T-helper 17 cell (primary cell): ENCODE results near the gene SOX8. TPM values are rescaled to one million over a fixed set of nuclear protein-coding genes. Genes with fewer than 3 reads are reported as not detected.
"Not testable (repeated sequence)": the region's sequence is repeated elsewhere in the genome, so short reads cannot be mapped to it uniquely, and the experiment has no call there.

Source experiments
- ATAC-seq: fragments of 150-1000 bp; cut with Tn5 transposase; 2 replicates; pipeline ENCODE4 v1.10.0; 2021; ENCODE audit warnings: mild to moderate bottlenecking, moderate library complexity
- DNase-seq, 3 donors: peaks; one replicate each; pipeline versions ENCODE4 v3.0.0 to v3.0.0-alpha.2; 2020 to 2021
- H3K9me3 ChIP-seq: one replicate; pipeline ENCODE4 v1.7.0; 2013; ENCODE audit warnings: low read length, mild to moderate bottlenecking; ENCODE audit not compliant: control insufficient read depth, poor library complexity, severe bottlenecking
- H3K27ac Mint-ChIP-seq: one replicate; pipeline ENCODE4 v1.8.0; 2022; ENCODE audit warnings: mild to moderate bottlenecking, moderate library complexity, mixed read lengths
- H3K27me3 Mint-ChIP-seq: one replicate; pipeline ENCODE4 v1.8.0; 2022; ENCODE audit warnings: mixed read lengths
- H3K36me3 Mint-ChIP-seq: one replicate; pipeline ENCODE4 v1.8.0; 2022; ENCODE audit warnings: low read depth, mixed read lengths
- H3K4me1 Mint-ChIP-seq: one replicate; pipeline ENCODE4 v1.8.0; 2022; ENCODE audit warnings: mild to moderate bottlenecking, mixed read lengths
- H3K4me3 Mint-ChIP-seq: one replicate; pipeline ENCODE4 v1.8.0; 2022; ENCODE audit warnings: mild to moderate bottlenecking, moderate library complexity, mixed read lengths
- total RNA-seq, 4 donors: library from RNA in 2 of 4; stranded (reverse) in 2 of 4; gene quantifications; one replicate each; pipeline ENCODE4 v1.2.3 and lab custom pipeline; 2022 to 2026

SOX8 gene
- total RNA-seq, 2 donors from 2014 or later, result 1.1 to 3.1 TPM

DNA sequence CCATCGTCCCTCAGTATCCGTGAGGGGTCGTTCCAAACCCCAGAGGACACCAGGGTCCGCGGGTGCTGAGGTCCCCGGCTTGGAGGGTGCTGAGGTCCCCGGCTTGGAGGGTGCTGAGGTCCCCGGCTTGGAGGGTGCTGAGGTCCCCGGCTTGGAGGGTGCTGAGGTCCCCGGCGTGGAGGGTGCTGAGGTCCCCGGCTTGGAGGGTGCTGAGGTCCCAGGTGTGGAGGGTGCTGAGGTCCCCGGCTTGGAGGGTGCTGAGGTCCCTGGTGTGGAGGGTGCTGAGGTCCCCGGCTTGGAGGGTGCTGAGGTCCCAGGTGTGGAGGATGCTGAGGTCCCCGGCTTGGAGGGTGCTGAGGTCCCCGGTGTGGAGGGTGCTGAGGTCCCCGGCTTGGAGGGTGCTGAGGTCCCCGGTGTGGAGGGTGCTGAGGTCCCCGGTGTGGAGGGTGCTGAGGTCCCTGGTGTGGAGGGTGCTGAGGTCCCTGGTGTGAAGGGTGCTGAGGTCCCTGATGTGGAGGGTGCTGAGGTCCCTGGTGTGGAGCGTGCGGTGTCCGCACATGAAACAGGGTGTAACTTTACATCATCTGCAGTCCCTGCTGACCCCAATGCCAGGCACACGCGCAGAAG is 43.7 kb downstream of the SOX8 start:
- H3K4me1 Mint-ChIP-seq, ATAC-seq, H3K36me3 Mint-ChIP-seq, DNase-seq, H3K9me3 ChIP-seq, H3K4me3 Mint-ChIP-seq, H3K27ac Mint-ChIP-seq: not testable (repeated sequence)
- H3K27me3 Mint-ChIP-seq, result peaks cover 13% of the 10 kb centered on the region

DNA sequence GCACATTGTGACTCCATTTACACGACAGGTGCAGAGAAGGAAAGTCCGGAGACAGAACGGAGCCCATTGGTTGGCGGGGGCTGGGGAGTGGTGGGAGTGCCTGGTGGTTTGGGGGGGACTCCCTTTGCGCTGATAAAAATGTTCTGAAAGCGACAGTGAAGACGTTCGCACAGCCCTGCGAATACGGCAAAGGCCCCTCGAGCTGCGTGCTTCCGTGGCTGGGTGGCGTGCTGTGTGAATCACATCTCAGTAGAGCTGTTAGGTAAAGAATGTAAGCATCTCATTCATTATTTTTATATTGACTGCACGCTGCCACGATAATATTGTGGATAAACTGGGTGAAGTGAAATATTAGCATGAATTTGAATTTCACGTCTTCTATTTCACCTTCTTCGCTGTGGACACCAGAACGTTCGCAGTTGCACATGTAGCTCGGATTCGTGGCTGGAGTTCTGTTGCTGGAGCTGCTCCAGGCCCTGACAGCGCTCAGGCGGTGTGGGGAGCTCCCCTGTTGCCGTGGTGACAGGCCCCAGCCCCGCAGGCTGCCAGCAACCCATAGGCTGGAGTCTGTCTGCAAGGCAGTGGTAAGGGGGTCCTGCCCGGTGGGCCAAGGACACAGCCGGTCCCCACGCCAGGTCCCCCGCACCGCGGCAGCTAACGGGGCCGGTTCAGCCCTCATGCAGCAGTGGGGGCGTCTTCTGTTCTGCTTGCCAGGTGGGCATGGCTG is 44.6 kb downstream of the SOX8 start:
- H3K9me3 ChIP-seq, result no peaks in the 10 kb centered on the region
- H3K4me1 Mint-ChIP-seq, result peaks cover 2% of the 10 kb centered on the region
- DNase-seq, result no peak
- H3K36me3 Mint-ChIP-seq, result no peaks in the 10 kb centered on the region
- peaks cover 13% of the 10 kb centered on the region for H3K27me3 Mint-ChIP-seq
- H3K27ac Mint-ChIP-seq, result no peak overlapping the region
- no peak for ATAC-seq
- no peak overlapping the region for H3K4me3 Mint-ChIP-seq

DNA sequence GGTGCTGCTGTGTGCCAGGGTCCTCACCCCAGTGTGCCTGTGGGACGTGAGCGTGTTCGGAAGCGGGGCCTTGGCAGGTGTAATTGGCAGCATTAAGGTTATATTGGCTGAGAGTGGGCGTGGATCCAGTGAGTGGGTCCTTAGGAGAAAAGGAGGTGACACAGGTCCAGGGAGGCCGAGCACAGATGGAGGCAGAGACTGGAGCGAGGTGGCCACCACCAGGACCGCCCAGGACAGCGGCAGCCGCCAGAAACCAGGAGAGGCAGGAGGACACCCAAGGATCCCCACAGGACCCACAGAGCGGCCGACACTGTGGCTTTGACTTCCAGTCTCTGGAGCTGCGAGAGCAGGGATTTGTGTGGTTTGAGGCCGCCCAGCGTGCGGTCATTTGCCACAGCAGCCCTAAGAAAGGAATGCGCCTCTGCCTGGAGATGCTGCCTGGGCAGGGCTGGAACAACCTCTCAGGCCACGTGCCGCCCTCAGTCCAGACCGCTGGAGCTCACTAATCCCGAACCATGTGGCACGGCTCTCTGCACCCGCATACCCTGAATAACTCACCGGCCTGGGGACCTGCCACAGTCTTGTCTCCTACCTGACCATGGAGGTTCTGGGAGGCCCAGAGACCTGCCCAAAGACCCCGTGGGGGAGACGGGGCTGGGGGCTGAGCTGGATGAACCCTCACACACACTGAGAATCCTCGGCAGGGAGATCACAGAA is 45.4 kb downstream of the SOX8 start:
- no peak for DNase-seq
- H3K9me3 ChIP-seq, result no peaks in the 10 kb centered on the region
- H3K4me3 Mint-ChIP-seq, result no peak overlapping the region
- peaks cover 13% of the 10 kb centered on the region for H3K27me3 Mint-ChIP-seq
- H3K4me1 Mint-ChIP-seq, result peaks cover 2% of the 10 kb centered on the region
- no peaks in the 10 kb centered on the region for H3K36me3 Mint-ChIP-seq
- ATAC-seq, result no peak
- no peak overlapping the region for H3K27ac Mint-ChIP-seq

DNA sequence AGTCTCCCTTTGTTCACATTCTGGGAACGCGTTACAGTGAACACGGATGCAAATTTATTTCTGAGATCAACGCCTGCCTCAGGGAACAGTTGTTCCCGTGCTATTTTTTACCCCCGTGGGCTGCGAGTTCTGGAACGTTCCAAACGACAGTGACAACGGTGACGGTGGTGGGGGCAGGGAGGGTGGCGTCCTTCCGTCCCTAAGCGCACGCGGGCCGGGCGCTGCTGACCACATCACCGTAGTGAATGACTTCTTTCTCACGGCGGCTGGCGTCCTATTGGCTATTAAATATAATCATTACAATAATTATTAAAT is 45.9 kb downstream of the SOX8 start:
- H3K27ac Mint-ChIP-seq, result no peak overlapping the region
- H3K4me3 Mint-ChIP-seq, result no peak overlapping the region
- DNase-seq, result no peak
- peaks cover 13% of the 10 kb centered on the region for H3K27me3 Mint-ChIP-seq
- H3K36me3 Mint-ChIP-seq, result no peaks in the 10 kb centered on the region
- no peaks in the 10 kb centered on the region for H3K9me3 ChIP-seq
- peaks cover 2% of the 10 kb centered on the region for H3K4me1 Mint-ChIP-seq
- no peak for ATAC-seq

DNA sequence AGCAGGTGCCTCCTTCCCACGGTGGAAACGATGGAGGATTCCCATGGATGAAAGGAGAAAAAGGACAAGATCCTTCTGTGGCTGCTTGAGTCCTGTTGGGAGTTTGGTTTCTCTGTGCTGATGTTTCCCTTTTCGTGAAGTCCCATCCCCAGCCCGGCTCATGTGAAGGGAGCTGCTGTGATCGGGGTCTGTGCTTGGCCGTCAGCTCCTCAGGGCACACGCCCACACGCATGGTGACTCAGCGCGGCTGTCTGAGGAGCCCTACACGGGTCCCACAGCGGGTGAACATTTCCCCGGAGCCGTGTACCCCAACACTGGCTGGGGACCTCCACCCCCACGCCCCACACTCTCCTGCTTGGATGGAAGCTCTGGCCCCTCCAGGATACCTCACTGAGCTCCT is 46.5 kb downstream of the SOX8 start:
- H3K4me3 Mint-ChIP-seq, result no peak overlapping the region
- H3K4me1 Mint-ChIP-seq, result peaks cover 2% of the 10 kb centered on the region
- ATAC-seq, result no peak
- H3K9me3 ChIP-seq, result no peaks in the 10 kb centered on the region
- no peak overlapping the region for H3K27ac Mint-ChIP-seq
- no peaks in the 10 kb centered on the region for H3K36me3 Mint-ChIP-seq
- peaks cover 13% of the 10 kb centered on the region for H3K27me3 Mint-ChIP-seq
- DNase-seq, result no peak

DNA sequence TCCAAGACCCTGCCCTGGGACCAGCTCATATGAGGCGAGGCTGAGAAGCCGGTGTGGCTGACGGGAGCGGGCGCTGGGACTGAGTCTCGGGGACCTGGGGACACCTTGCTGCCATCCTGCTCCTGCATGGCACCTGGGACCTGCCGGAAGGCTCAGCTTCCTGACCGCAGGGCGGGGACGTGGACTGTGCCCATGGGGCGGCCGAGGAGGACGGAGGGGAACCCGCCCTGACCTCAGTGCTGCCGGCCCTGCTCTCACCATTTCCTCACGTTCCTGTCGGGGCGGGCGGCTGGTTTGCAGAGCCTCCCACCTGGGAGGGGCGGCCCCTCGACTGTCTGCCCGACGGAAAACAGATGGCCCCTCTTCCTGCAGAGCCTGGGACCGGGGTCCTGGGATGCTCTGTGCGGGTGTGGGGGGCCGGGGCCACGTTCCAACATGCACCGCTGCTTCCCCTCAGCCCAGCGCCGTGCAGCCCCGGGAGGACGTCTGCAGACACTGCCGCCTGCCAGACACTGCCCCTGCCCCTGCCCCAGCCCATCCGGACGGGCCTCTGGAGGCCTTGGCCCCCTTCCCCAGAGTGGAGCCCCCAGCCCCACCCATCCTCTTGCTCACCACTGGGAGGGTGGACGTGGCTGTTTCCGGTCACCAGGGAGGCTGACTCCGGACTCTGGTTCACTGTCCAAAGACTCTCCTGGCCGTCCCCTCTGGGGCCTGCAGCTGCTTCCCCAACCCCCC is 47.1 kb downstream of the SOX8 start:
- Mint-ChIP-seq H3K4me3 (no peak overlapping the region), H3K4me1 (peaks cover 2% of the 10 kb centered on the region), H3K27me3 (peaks cover 13% of the 10 kb centered on the region), H3K36me3 (no peaks in the 10 kb centered on the region), H3K27ac (no peak overlapping the region)
- no peak for DNase-seq
- ATAC-seq, result no peak
- H3K9me3 ChIP-seq, result no peaks in the 10 kb centered on the region

DNA sequence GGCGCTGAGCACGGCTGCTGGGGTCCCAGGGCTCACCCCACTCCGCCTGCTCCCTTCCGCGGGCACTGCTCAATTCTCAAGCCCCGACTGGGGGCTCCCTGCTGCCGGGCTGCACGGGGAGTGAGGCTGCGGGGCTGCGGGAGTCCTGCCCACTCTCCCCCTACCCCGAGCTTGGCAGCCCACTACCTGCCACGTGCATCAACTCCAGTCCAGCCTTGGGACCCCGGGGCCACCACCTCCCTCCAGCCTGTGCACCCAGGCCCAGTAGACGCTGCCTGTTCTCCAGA is 47.6 kb downstream of the SOX8 start:
- Mint-ChIP-seq H3K4me3 (no peak overlapping the region), H3K27ac (no peak overlapping the region), H3K27me3 (peaks cover 13% of the 10 kb centered on the region), H3K4me1 (peaks cover 2% of the 10 kb centered on the region), H3K36me3 (no peaks in the 10 kb centered on the region)
- no peaks in the 10 kb centered on the region for H3K9me3 ChIP-seq
- DNase-seq, result no peak
- ATAC-seq, result no peak

DNA sequence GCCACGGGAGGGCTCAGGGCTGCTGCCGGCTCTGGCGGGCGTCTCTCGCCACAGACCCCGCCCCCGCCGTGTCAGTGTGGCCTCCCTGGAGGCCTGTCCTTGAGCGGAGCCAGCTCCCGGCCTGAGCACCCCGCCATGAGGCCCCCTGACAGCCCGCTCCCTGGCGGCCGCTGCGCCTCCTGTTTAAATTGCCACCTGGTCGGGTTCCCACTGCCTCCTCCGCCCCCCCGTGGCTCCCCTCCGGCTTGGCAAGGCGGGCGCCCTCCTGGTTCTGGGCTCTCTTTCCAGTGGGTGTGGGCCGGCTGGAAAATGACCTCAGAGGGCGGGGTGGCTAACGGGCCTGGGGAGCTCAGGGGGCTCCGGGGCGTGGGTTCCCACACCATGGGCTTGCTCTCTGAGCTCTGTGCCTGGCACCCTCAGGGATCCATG is 48.9 kb downstream of the SOX8 start:
- no peaks in the 10 kb centered on the region for H3K36me3 Mint-ChIP-seq
- peaks cover 2% of the 10 kb centered on the region for H3K4me1 Mint-ChIP-seq
- H3K27ac Mint-ChIP-seq, result no peak overlapping the region
- peaks cover 13% of the 10 kb centered on the region for H3K27me3 Mint-ChIP-seq
- ATAC-seq, result no peak
- H3K9me3 ChIP-seq, result no peaks in the 10 kb centered on the region
- H3K4me3 Mint-ChIP-seq, result no peak overlapping the region
- DNase-seq, result no peak

DNA sequence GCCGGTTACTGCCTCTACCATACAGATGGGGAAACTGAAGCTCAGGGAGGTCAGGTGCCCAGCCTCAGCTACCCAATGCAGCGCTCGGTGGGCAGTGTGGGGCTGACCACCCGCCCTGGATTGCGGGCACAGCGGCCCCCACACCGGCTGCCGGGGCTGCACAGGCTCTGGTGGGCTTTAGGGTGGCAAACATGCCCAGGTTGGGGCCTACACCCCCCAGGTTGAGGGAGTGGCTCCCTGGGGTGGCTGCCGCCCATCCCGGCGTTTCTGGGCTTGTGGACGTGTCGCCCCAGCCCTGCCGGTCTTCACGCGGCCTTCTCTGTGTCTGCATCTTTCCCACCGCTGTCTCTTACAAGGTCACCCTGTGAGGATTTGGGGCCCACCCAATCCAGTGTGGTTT is 50.1 kb downstream of the SOX8 start:
- Mint-ChIP-seq H3K4me1 (no peaks in the 10 kb centered on the region), H3K27ac (no peak overlapping the region), H3K36me3 (no peaks in the 10 kb centered on the region), H3K27me3 (peaks cover 13% of the 10 kb centered on the region), H3K4me3 (no peak overlapping the region)
- ATAC-seq (no peak), DNase-seq (no peak)
- H3K9me3 ChIP-seq, result no peaks in the 10 kb centered on the region

DNA sequence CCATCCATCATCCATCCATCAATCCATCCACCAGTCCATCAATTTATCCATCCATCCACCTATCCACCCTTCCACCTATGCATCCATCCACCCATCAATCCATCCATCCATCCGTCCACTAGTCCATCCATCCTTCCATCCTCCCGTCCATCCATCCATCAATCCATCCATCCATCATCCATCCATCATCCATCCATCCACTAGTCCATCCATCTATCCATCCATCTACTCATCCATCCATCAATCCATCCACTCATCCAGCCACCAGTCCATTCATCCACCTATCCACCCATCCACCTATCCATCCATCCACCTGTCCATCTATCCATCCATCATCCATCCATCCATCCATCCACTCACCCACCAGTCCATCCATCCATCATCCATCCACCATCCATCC is 51.0 kb downstream of the SOX8 start:
- H3K36me3 Mint-ChIP-seq, result no peaks in the 10 kb centered on the region
- H3K27ac Mint-ChIP-seq, result no peak overlapping the region
- DNase-seq, result no peak
- no peaks in the 10 kb centered on the region for H3K4me1 Mint-ChIP-seq
- no peak overlapping the region for H3K4me3 Mint-ChIP-seq
- ATAC-seq, result no peak
- peaks cover 13% of the 10 kb centered on the region for H3K27me3 Mint-ChIP-seq
- no peaks in the 10 kb centered on the region for H3K9me3 ChIP-seq

DNA sequence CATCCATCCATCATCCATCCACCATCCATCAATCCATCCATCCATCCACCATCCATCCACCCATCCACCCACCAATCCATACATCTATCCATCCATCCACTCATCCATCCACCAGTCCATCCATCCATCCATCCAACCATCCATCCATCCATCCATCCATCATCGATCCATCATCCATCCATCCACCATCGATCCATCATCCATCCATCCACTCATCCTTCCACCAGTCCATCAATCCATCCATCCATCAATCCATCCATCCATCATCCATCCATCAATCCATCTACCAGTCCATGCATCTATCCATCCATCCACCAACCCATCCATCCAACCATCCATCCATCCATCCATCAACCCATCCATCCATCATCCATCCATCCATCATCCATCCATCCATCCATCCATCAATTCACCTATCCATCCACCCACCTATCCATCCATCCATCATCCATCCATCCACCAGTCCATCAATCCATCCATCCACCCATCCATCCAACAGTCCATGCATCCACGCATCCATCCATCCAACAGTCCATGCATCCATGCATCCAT is 51.6 kb downstream of the SOX8 start:
- H3K36me3 Mint-ChIP-seq, result no peaks in the 10 kb centered on the region
- H3K9me3 ChIP-seq, result no peaks in the 10 kb centered on the region
- DNase-seq, result no peak
- peaks cover 11% of the 10 kb centered on the region for H3K27me3 Mint-ChIP-seq
- no peak for ATAC-seq
- no peaks in the 10 kb centered on the region for H3K4me1 Mint-ChIP-seq
- H3K27ac Mint-ChIP-seq, result no peak overlapping the region
- no peak overlapping the region for H3K4me3 Mint-ChIP-seq

DNA sequence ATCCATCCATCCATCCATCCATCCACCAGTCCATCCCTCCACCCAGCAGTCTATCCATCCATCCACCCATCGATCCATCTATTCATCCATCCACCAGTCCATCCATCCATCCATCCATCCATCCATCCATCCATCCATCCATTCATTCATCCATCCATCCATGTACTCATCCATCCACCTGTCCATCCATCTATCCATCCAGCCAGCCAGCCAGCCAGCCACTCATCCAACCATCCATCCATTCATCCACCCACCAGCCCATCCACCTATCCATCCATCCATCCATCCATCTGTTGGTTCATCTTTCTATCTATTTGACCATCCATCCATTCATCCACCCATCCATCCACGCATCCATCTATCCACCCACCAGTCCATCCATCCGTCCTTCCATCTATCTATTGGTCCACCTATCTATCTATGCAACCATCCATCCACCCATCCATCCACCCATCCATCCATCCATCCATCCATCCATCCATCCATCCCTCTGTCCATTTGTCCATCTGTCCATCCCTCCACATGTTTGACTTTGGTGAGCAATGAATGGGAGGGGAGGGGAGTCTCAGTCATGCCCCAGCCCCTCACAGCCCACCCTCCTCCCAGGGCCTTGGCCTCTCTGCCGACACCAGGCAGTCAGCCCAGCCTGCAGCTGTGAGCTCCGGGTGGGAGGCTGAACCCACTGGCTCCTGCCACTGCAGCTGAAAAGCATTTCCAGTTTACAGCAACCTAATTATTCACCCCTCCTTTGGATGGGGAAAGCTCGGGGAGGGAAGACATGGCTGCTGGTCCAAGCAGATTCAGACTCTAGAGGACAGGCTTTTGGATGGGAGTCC is 52.9 kb downstream of the SOX8 start:
- no peak for DNase-seq
- peaks cover 4% of the 10 kb centered on the region for H3K27me3 Mint-ChIP-seq
- H3K9me3 ChIP-seq, result no peaks in the 10 kb centered on the region
- H3K4me1 Mint-ChIP-seq, result no peaks in the 10 kb centered on the region
- no peaks in the 10 kb centered on the region for H3K36me3 Mint-ChIP-seq
- no peak overlapping the region for H3K27ac Mint-ChIP-seq
- no peak for ATAC-seq
- no peak overlapping the region for H3K4me3 Mint-ChIP-seq

DNA sequence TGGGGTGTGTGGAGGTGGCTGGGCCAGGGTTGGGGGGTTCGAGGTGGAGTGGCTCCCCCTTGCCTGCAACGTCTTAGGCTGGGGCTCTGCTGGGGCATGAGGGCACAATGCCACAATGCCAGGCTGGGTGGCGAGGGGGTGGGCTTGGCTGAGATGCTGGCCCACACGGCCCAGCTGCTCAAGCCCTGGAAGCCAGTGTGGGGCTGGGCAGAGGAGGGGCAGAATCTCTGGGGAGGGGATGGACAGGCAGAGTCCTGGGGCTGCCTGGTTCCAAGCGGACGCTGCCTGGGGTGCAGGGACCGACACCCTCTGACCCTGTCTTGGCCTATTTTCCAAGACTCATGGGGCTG is 53.5 kb downstream of the SOX8 start:
- Mint-ChIP-seq H3K4me3 (no peak overlapping the region), H3K27me3 (no peaks in the 10 kb centered on the region), H3K27ac (no peak overlapping the region), H3K4me1 (no peaks in the 10 kb centered on the region), H3K36me3 (no peaks in the 10 kb centered on the region)
- DNase-seq (no peak), ATAC-seq (no peak)
- no peaks in the 10 kb centered on the region for H3K9me3 ChIP-seq
